IMR-90 (cell line): ENCODE measurements around the gene KRT1. TPM values are rescaled to one million over a fixed set of nuclear protein-coding genes. Genes with fewer than 3 reads are reported as not detected.

ENCODE experiments used
- ATAC-seq: fragments of 200-7000 bp; cut with Tn5 transposase; 2 replicates; pipeline ENCODE4 v1.9.1; 2020; ENCODE audit warnings: low read depth, mild to moderate bottlenecking, moderate library complexity
- BruUV-seq: library from RNA; stranded (reverse); fragments of 400-500 nt; replicated peaks from 2 replicates; lab custom pipeline; 2021; lab: Mats Ljungman, UMichigan
- CTCF ChIA-PET: fragments of 300-600 bp; formaldehyde crosslinking; extraction: SDS; loops from one replicate; lab custom pipeline; 2021; ENCODE audit warnings: antibody characterized with exemption; lab: Yijun Ruan, JAX
- POLR2A ChIA-PET: fragments of 300-600 bp; sonication (Branson Sonifier 250); formaldehyde crosslinking; loops from one replicate; lab custom pipeline; 2022; ENCODE audit warnings: antibody characterized with exemption; ENCODE audit not compliant: unreplicated experiment; lab: Charles Lee
- DNase-seq: peaks from one replicate; pipeline ENCODE4 v3.0.0; 2013
- H2AFZ ChIP-seq: replicated peaks from 2 replicates; pipeline ENCODE3; 2013; ENCODE audit warnings: low read length, mild to moderate bottlenecking; ENCODE audit not compliant: poor library complexity
- H2AK5ac ChIP-seq: 2 replicates; pipeline ENCODE4 v1.6.1; 2013; ENCODE audit warnings: low read depth, low read length, inconsistent platforms
- H2AK9ac ChIP-seq: replicated peaks from 2 replicates; pipeline ENCODE3; 2013; ENCODE audit warnings: mild to moderate bottlenecking, low read depth, low read length, moderate library complexity; ENCODE audit not compliant: poor library complexity
- H2BK120ac ChIP-seq: 2 replicates; pipeline ENCODE4 v1.6.1; 2013; ENCODE audit warnings: low read depth, low read length, inconsistent platforms
- H2BK15ac ChIP-seq: 3 replicates; pipeline ENCODE4 v1.6.1; 2013; ENCODE audit warnings: low read depth, low read length, inconsistent platforms
- H2BK20ac ChIP-seq: 2 replicates; pipeline ENCODE4 v1.6.1; 2013; ENCODE audit warnings: low read depth, mild to moderate bottlenecking, inconsistent platforms, low read length, moderate library complexity
- H2BK5ac ChIP-seq: 2 replicates; pipeline ENCODE4 v1.6.1; 2013; ENCODE audit warnings: mild to moderate bottlenecking, low read depth, low read length, inconsistent platforms; ENCODE audit not compliant: poor library complexity, severe bottlenecking
- H3K14ac ChIP-seq: replicated peaks from 2 replicates; pipeline ENCODE4 v1.6.1; 2013; ENCODE audit warnings: low read depth, low read length, inconsistent platforms
- H3K18ac ChIP-seq: 2 replicates; pipeline ENCODE4 v1.6.1; 2013; ENCODE audit warnings: low read depth, low read length, control low read depth
- H3K23ac ChIP-seq: 2 replicates; pipeline ENCODE4 v1.6.1; 2013; ENCODE audit warnings: low read depth, low read length, inconsistent platforms
- H3K27ac ChIP-seq: 2 replicates; pipeline ENCODE4 v1.5.1; 2013; ENCODE audit warnings: mild to moderate bottlenecking, control low read depth, low read length; ENCODE audit not compliant: insufficient read depth
- H3K27me3 ChIP-seq: 2 replicates; pipeline ENCODE4 v1.6.1; 2013; ENCODE audit warnings: low read length; ENCODE audit not compliant: control insufficient read depth, insufficient read depth
- H3K36me3 ChIP-seq: 2 replicates; pipeline ENCODE4 v1.6.1; 2013; ENCODE audit warnings: low read length, mixed read lengths; ENCODE audit not compliant: control insufficient read depth, insufficient read depth
- H3K4ac ChIP-seq: 2 replicates; pipeline ENCODE4 v1.6.1; 2013; ENCODE audit warnings: low read depth, low read length, inconsistent platforms
- H3K4me1 ChIP-seq: 2 replicates; pipeline ENCODE4 v1.6.1; 2013; ENCODE audit warnings: low read length, mixed read lengths; ENCODE audit not compliant: control insufficient read depth, insufficient read depth
- H3K4me2 ChIP-seq: 2 replicates; pipeline ENCODE4 v1.6.1; 2013; ENCODE audit warnings: low read depth, mild to moderate bottlenecking, control low read depth, low read length, moderate library complexity
- H3K4me3 ChIP-seq: 2 replicates; pipeline ENCODE4 v1.5.1; 2013; ENCODE audit warnings: low read depth, mild to moderate bottlenecking, control low read depth, low read length, moderate library complexity; ENCODE audit not compliant: insufficient read depth
- H3K56ac ChIP-seq: 2 replicates; pipeline ENCODE4 v1.6.1; 2013; ENCODE audit warnings: low read length, inconsistent platforms; ENCODE audit not compliant: insufficient read depth; ENCODE audit errors: extremely low read depth
- H3K79me1 ChIP-seq, 2 experiments: 2 replicates each; pipeline ENCODE4 v1.6.1; 2013; ENCODE audit warnings: low read length in 2 of 2, inconsistent platforms in 1 of 2, low read depth in 1 of 2
- H3K9ac ChIP-seq: 2 replicates; pipeline ENCODE4 v1.6.1; 2013; ENCODE audit warnings: low read depth, low read length, control low read depth
- H3K9me1 ChIP-seq: 2 replicates; pipeline ENCODE4 v1.6.1; 2013; ENCODE audit warnings: low read length, inconsistent platforms; ENCODE audit not compliant: insufficient read depth
- H3K9me3 ChIP-seq: 2 replicates; pipeline ENCODE4 v1.6.1; 2013; ENCODE audit warnings: low read length; ENCODE audit not compliant: control insufficient read depth, insufficient read depth
- H4K20me1 ChIP-seq: 2 replicates; pipeline ENCODE4 v1.6.1; 2013; ENCODE audit warnings: low read length, inconsistent platforms; ENCODE audit not compliant: insufficient read depth
- H4K5ac ChIP-seq: 2 replicates; pipeline ENCODE4 v1.6.1; 2013; ENCODE audit warnings: mild to moderate bottlenecking, low read depth, low read length, control low read depth
- H4K8ac ChIP-seq, 2 experiments: 2 replicates each; pipeline ENCODE4 v1.6.1; 2013; ENCODE audit warnings: low read depth in 2 of 2, low read length in 2 of 2, control low read depth in 1 of 2, inconsistent platforms in 1 of 2
- H4K91ac ChIP-seq: 2 replicates; pipeline ENCODE4 v1.6.1; 2013; ENCODE audit warnings: low read depth, low read length, inconsistent platforms; ENCODE audit not compliant: insufficient read depth
- CEBPB ChIP-seq: IDR thresholded peaks from 2 replicates; pipeline ENCODE4 v1.6.1; 2012; ENCODE audit warnings: low read depth, low read length, improper control_type of control experiment
- CHD1 ChIP-seq: IDR thresholded peaks from 2 replicates; pipeline ENCODE4 v1.6.1; 2012; ENCODE audit warnings: low read depth, low read length, improper control_type of control experiment
- MAFK ChIP-seq: IDR thresholded peaks from 2 replicates; pipeline ENCODE4 v1.6.1; 2012; ENCODE audit warnings: low read depth, low read length, improper control_type of control experiment
- NFE2L2 ChIP-seq: fragments of 150-350 bp; IDR thresholded peaks from 2 replicates; pipeline ENCODE4 v1.6.1; 2016; ENCODE audit warnings: low read depth, mild to moderate bottlenecking, low read length
- POLR2A ChIP-seq: IDR thresholded peaks from 2 replicates; pipeline ENCODE4 v1.6.1; 2012; ENCODE audit warnings: mild to moderate bottlenecking, low read depth, low read length
- WGBS, 2 experiments: methylation state at CpG; one replicate each; pipeline versions ENCODE4 v1.1.5 to v1.1.7; 2013; ENCODE audit warnings: missing lambda C conversion rate in 2 of 2; ENCODE audit not compliant: insufficient read length in 1 of 2; ENCODE audit errors: extremely low coverage in 2 of 2; 5-methylcytosine and 5-hydroxymethylcytosine counted together
- dilution Hi-C: fragments of 300-500 bp; cut with HindIII; formaldehyde crosslinking; loops from one replicate; pipeline ENCODE4 v1.14.3; 2018; ENCODE audit warnings: low sequenced_read_pairs; ENCODE audit not compliant: unreplicated experiment
- in situ Hi-C: fragments of 300-500 bp; cut with MboI; formaldehyde crosslinking; loops from 3 replicates; pipeline ENCODE4 v1.14.3; 2019; ENCODE audit warnings: low sequenced_read_pairs, inconsistent platforms, mixed read lengths
- intact Hi-C: fragments of 100-400 bp; cut with micrococcal nuclease; formaldehyde crosslinking; loops from 2 replicates; pipeline ENCODE4 v1.10.0; 2022
- polyA plus RNA-seq, 3 experiments: library from polyadenylated mRNA; depleted of rRNA; stranded (reverse); fragments of >200 nt; gene quantifications; 2 replicates each; pipeline ENCODE4 v1.2.3, GENCODE V29; 2012; ENCODE audit warnings: low replicate concordance in 1 of 3
- total RNA-seq: library from RNA; depleted of rRNA; stranded (reverse); fragments of >200 nt; gene quantifications from 2 replicates; pipeline ENCODE4 v1.2.3, GENCODE V29; 2012
- TF ChIP-seq, protein P1 (sequence below): fragments of 150-350 bp; IDR thresholded peaks from 2 replicates; pipeline ENCODE4 v1.6.1; 2016; ENCODE audit warnings: low read depth, mild to moderate bottlenecking, low read length, moderate library complexity, borderline replicate concordance

The KRT1 gene
- total and polyA plus RNA-seq, 2 of the 4 experiments (the other 2 are of a cell fraction), result not detected

- Histone ChIP-seq H3K56ac (no peak overlapping the region), H3K79me1 (no peaks in the 10 kb centered on the region), H3K27ac (no peak overlapping the region), H3K4me3 (no peak overlapping the region), H2AK5ac (no peak overlapping the region), H2BK5ac (no peak overlapping the region), H4K5ac (no peak overlapping the region), H3K4me1 (no peaks in the 10 kb centered on the region), H3K27me3 (peaks cover 31% of the 10 kb centered on the region), H4K8ac (no peak overlapping the region), H2BK120ac (no peak overlapping the region), H4K91ac (no peak overlapping the region), H3K23ac (no peak overlapping the region), H2BK15ac (no peak overlapping the region), H3K9ac (no peak overlapping the region), H3K18ac (no peak overlapping the region), H3K9me3 (no peaks in the 10 kb centered on the region), H3K4ac (no peak overlapping the region), H2AK9ac (no peak overlapping the region), H4K20me1 (no peaks in the 10 kb centered on the region), H2AFZ (no peak overlapping the region), H3K4me2 (no peak overlapping the region), H2BK20ac (no peak overlapping the region), H3K9me1 (no peaks in the 10 kb centered on the region), H3K36me3 (no peaks in the 10 kb centered on the region), H3K14ac (no peak overlapping the region)
- ATAC-seq, result no peak
- DNase-seq, result no peak
- ChIA-PET POLR2A (no interaction called here), CTCF (no interaction called here)
- no TSS peak for BruUV-seq
- dilution Hi-C loops (no loop called here), intact Hi-C loops (no loop called here), in situ Hi-C loops (no loop called here)
- no CpG with 5 or more reads among the region's 1 CpG for WGBS, 2 experiments
- TF ChIP-seq, protein P1, sequence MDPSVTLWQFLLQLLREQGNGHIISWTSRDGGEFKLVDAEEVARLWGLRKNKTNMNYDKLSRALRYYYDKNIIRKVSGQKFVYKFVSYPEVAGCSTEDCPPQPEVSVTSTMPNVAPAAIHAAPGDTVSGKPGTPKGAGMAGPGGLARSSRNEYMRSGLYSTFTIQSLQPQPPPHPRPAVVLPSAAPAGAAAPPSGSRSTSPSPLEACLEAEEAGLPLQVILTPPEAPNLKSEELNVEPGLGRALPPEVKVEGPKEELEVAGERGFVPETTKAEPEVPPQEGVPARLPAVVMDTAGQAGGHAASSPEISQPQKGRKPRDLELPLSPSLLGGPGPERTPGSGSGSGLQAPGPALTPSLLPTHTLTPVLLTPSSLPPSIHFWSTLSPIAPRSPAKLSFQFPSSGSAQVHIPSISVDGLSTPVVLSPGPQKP, result no peak
- no peak for TF ChIP-seq POLR2A
- TF ChIP-seq MAFK, result no peak
- no peak for TF ChIP-seq CEBPB
- no peak for TF ChIP-seq NFE2L2
- TF ChIP-seq CHD1, result no peak
Observed at GRCh38 chr12:52677671-52678070, 2.5 kb downstream of the KRT1 start.
